Hypothalamus (tissue), 51 donors: ENCODE data around the gene CTNNA1.
A peak's percentile ranks its signal among the peaks of the same experiment; 100 is the strongest.
"Not testable (repeated sequence)": the region's sequence is repeated elsewhere in the genome, so short reads cannot be mapped to it uniquely, and the experiment has no call there.

ENCODE experiments used
- DNase-seq, 51 donors: peaks; one replicate each; lab custom pipeline; 2025; lab: John Stamatoyannopoulos, UW

The CTNNA1 gene

DNA sequence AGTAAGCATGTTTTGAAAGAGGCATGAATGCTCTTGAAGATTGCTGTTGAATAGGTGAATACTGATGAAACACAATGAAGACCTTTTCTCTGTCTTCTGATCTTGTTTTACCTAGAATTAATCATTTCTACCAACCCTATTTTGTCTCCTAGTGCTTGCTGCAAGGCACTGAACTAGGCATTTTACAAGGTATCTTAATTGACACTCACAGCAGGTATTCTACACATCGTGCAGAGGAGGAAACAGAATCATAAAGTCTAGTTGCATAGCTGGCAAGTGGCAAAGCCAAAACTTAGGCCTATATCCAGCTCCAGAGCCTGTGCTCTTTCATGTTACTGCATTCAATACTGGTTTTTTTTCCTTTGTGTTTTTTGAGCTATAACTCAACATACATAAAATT is 50.7 kb downstream of the CTNNA1 start:
- no peak for DNase-seq

DNA sequence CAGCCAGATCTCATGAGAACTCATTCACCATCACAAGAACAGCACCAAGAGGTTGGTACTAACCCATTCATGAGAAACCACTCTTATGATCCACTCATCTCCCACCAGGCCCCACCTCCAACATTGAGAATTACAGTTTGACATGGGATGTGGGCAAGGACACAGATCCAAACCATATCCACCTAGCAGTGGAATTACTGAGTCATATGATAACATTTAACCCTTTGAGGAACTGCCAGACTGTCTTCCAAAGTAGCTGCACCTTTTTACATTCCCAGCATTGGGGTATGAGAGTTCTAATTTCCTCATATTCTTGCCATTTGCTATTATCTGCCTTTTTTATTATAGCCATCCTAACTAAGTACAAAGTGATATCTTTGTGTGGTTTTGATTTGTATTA is 51.9 kb downstream of the CTNNA1 start:
- no peak for DNase-seq

DNA sequence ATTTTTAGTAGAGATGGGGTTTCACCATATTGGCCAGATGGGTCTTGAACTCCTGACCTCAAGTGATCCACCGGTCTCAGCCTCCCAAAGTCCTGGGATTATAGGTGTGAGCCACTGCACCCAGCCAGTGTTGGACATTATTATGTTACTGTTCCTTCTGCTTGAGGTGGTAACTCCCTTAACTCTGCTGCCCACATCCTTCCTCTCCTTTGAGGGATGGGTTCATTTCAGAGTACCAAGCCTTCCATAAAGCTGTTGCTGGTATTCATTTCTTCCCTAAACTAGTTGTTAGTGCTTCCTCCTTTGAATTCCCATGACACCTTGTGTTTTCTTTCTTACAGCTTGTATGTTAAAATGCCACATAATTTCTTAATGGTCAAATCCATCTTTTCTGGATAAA is 54.0 kb downstream of the CTNNA1 start:
- no peak for DNase-seq

DNA sequence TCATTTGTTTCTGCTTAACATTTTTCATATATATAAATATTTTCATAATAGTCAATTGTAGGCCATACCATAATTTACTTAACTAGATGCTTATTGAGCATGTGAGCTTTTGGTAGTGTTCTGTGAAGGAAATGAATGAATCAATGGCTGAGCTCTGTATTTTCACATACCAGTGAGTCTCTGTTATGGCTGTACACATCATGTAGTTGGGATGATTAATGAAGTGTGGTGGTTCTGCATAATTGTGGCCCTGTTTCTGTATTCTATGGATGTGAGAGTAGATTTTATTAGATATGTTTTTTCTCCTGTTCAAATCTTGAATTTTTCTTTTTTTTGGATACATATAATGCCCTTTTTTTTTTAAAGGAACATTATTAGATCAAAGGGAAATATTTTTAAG is 56.2 kb downstream of the CTNNA1 start:
- no peak for DNase-seq

DNA sequence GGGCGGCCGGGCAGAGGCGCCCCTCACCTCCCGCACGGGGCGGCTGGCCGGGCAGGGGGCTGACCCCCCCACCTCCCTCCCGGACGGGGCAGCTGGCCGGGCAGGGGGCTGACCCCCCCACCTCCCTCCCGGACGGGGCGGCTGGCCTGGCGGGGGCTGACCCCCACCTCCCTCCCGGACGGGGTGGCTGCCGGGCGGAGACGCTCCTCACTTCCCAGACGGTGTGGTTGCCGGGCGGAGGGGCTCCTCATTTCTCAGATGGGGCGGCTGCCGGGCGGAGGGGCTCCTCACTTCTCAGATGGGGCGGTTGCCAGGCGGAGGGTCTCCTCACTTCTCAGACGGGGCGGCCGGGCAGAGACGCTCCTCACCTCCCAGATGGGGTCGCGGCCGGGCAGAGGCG is 57.6 kb downstream of the CTNNA1 start:
- DNase-seq, result not testable (repeated sequence)

DNA sequence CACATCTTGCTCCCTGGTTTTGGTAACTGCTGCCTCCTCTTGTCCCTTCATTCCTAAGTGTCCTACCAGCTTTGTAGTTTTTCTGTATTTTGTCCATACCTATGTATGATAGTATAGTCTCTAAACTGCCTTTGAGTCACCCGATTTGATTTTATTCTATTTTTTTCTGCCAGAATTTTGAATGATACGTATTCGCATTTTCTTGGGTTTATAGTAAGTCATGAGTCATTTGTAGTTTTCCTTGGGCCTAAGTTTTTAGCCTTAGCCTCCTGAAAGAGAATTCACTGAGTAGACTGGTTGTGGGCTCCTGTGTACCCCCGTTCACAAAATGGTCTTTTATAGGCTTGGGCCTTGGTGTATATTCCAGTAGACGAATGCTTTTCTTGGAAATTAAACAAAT is 62.3 kb downstream of the CTNNA1 start:
- no peak for DNase-seq

DNA sequence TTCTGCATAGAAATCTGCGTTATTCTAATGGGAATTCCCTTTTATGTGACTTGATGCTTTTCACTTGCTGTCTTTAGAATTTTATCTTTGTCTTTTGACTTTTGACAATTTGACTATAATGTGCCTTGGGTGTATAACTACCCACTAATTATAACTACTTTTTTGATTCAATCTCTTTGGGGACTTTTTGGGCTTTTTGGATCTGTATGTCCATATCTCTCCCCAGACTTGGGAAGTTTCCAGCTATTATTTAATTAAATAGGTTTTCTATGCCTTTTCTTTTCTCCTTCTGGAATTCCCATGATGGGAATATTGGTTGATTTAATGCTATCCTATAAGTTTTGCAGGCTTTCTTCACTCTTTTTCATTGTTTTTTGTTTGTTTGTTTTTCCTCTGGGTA is 64.0 kb downstream of the CTNNA1 start:
- DNase-seq, result no peak

DNA sequence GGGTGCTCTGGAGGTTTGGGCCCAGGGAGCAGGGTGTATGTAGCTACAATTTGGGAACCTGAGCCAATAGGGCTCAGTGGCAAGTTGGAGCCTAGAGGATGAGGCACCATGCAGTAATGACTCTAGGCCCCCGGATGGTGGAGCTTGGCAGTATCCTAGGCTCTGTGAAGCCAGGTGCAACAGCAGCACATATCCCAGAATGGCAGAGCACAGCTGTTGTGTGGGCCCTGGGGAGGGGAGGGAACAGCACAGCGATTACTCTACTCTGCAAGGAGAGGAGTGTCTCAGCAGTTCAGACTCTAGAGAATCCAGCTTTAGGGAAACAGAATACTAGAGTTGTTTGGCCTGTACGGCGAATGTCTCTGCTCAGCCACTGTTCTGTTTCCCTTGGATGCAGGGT is 65.9 kb downstream of the CTNNA1 start:
- peak in 3 of 51 donors; percentile 3 to 28 (median 6) for DNase-seq

DNA sequence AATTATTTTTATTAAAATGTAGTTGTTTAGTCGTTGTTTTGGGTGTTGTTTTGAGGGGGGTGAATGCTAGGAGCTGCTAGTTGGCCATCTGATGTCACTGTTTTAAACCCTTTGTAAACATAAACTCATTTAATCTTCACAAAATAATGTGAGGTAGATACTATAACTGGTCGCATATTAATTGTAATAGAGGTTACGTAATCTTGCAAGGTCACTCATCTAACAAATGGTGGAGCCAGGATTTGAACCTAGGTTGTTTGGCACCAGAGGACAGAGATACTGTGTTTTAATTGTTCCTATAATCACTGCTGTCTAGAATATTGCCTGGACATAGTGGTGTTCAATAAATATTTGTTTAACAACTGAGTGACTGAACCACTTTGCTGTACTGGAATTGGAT is 67.5 kb downstream of the CTNNA1 start:
- no peak for DNase-seq

DNA sequence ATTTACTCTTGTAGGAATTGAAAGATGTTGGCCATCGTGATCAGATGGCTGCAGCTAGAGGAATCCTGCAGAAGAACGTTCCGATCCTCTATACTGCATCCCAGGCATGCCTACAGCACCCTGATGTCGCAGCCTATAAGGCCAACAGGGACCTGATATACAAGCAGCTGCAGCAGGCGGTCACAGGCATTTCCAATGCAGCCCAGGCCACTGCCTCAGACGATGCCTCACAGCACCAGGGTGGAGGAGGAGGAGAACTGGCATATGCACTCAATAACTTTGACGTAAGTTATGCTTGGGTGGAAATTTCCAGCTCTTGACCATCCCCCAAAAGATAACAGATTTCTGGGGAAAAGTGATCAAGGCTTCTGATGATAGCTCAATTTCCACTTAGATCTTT is 71.3 kb downstream of the CTNNA1 start:
- DNase-seq, result no peak

DNA sequence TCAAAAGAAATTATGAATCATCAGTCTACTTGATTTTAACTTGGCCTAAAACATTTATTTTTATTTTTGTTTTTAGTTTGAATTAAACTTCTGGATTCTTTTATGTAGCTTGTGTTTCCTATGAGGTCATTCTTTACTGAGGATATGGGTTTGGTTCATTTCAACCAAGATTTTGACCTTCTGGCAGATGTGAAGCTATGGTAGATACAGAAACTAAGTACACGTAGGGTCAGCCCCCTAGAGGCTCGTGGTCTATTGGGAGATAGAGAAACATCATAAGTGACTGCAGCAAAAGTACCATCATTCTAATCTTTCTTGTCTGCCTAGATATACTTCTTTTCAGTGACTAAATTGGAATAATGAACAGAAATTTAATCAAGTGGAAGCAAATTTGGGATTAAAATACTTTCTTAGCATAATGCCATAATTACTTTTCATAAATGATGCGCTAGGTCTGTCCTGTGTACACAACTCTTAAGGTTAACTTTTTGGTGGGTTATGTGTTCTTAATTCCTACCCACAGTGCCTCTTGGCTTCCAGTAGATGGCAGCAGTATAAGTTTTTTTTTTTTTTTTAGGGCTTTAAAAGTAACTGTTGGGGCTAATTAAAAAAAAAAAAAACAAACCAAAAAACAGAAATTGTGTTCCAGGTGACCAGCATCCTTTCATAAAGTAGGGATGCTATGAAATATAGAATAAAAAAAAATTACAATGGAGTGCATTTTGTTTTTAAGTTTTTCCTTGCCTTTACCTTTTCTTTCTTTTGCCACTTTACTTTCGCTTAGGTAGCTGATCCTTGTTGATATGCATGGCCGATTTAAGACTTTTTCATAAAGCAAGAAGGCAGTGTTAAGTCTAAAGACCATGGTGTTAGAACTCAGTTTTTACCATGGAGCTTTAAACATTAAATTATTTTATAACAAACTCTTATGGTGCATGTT is 72.0 kb downstream of the CTNNA1 start:
- no peak for DNase-seq

DNA sequence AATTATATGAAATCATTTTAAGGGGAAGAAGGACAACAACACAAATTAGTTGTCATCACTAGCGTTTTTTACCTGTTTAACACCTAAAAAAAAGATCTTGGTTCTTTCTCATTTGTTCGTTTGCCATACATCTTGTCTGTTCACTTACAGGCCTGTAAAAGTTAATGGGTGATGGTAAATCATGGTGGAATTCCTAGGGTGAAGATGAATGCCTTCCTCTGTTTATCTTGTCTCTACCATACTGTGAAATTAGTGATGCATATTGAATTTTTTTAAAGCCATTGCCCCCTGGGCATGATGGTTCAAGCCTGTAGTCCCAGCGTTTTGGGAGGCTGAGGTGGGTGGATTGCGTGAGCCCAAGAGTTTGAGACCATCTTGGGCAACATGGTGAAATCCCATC is 75.3 kb downstream of the CTNNA1 start:
- no peak for DNase-seq

DNA sequence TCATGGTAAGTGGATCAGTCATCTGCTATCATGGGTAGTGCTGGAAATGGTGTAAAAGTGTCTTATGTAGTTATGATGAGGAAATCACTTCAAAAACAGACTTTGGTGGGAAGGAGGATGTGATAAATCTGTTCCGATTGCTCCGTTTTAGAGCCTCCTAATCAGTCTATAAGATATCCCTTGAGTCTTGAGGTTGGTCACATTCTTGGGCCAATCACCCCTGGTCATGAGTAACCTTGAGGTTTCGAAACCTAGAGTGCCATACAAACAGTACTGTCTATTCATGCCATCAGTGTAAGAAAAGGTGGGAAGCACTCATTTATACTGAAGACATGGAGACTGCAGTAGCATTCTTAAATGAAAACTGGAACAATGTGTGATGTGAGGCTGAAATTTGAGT is 76.1 kb downstream of the CTNNA1 start:
- no peak for DNase-seq

DNA sequence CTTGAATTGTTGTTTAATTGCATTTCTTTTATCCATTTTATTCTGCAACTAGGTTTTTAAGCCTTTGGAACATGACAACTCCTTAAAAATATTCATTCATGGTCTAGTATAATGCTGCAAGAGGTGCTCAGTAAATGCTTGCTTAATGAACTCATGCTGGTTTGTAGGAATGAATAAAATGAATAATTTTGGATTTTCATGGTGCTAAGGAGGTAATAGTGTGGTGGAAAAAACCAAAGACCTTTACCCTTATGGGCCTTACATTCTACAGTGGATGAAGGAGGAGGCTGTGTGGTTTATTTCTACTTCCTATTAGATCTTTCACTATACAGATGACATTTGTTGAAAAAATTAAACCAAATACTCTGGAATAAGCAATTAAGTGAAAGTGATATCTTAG is 78.5 kb downstream of the CTNNA1 start:
- no peak for DNase-seq

DNA sequence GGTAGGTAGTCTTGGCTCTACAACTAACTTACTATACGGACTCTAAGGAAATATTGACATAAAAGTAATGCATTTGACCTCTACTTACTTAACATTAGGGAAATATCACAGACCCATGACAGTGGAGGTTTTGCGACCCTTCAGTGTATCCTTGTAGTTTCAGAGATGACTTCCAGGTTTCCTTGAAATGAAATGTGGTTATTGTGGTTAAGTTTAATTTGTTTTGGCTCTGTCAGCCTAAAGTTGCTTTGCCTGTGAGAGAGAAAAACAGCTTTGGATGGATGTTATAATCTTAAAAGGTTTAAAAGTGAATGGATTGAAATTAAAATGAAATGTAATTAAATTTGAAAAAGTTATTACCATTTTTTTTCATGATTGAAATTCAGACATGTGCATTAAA is 79.0 kb downstream of the CTNNA1 start:
- DNase-seq, result no peak

DNA sequence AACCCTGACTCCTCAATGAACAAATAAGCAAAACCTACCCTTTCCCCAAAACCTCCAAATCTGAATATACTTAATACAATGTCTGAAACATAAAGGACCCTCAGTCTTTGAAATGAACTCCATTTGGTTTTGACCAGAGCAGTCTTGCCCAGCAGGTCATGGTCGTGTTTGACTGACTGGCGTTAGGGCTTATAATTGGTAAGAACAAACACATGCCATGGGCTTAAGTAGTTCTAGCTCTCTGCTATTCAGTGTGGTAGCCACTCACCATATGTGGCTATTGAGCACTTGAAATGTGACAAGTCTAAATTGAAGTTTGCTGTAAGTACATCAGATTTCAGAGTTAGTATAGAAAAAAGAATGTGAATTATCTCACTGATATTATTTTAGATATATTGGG is 79.9 kb downstream of the CTNNA1 start:
- DNase-seq, result no peak

DNA sequence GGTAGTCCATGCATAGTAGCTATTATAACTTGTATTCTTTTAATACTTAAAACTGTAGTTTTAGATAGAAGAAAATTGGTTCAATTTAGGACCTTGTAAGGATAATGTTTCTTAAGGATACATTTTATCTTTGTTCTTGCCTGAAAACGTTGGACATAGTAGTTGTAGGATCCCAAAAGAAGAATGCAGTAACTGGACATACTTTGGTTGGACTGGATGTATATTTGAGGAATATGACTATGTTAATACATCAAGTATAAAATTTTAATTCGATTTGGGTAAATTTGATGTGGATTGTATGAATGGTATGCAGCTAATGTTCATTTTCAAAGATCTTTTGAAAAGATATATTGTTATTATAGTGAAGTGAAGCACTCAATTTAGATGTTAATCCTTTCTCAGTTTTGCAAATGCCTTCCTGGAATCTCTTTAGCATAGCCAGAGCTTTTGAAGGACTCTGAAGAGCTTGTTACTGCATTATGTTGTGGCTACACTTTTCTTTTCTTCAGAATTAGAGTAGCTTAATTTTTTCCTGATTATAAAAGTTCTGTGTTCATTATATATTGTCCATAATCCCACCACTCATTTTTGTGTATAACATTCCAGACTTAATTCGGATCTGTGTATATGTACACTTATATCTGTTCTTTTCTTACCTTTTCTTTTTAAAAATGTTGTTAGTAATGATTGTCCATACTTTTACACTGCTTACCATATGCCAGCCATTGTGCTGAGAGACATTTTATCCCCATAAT is 80.7 kb downstream of the CTNNA1 start:
- no peak for DNase-seq

DNA sequence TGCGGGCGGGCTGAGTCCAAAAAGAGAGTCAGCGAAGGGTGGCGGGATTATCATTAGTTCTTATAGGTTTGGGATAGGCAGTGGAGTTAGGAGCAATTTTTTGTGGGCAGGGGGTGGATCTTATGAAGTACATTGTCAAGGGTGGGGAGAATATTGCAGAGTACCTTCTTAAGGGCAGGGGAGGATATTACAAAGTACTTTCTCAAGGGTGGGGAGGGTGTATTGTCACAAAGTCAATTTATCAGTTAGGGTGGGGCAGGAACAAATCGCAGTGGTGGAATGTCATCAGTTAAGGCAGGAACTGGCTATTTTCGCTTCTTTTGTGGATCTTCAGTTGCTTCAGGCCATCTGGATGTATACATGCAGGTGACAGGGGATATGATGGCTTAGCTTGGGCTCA is 81.6 kb downstream of the CTNNA1 start:
- DNase-seq, result not testable (repeated sequence)

DNA sequence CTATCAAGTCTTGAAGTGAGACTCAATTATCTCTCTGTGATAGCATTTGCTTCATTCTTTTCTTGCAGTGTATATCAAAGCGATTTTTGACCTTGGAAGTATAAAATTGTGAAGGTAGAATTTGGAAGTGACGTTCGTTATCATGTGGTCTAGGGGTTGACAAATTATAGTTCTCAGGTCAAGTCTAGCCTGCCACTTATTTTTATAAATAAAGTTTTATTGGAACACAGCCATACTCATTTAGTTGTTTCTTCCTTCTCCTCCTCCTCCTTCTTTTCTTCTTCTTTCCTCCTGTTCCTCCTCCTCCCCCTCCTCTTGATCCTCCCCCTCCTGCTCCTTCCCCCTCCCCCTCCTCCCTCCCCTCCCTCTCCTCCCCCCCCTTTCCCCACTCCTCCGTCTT is 83.9 kb downstream of the CTNNA1 start:
- DNase-seq, result no peak

DNA sequence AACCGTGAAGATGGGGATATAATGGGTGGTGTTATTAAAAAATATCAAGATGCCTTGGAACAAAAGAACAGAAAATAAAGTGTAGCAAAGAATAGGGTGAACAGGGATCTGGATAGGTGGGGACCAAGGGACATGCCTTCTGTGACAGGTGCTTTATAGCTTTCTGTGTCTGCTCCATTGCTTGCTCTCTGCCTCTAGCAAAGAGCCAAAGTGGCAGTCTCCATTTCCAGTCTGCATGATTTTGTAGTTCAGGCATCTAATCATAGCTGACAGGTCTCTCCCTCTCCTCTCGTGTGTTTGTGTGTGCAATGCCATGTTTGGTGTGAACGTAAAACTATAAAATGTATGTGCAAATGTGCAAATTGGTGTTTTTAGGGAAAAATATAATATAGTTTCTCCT is 86.9 kb downstream of the CTNNA1 start:
- no peak for DNase-seq

DNA sequence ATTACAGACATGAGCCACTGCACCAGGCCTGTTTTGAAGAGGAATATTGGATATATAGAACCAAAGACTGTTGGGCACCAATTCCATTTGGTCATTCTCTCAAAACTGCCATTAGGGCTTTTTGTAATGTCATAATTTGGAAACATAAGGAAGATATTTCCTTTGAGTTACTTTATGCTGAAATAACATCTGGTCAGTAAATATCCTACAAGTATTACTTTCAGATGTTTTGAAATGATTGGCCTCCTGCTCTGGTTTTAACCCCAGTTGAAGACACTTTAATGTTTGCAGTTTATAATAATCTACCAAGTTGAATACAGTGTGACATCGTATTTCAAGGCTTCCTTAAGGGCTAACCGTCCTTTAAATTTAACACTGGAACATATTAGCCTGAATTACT is 88.3 kb downstream of the CTNNA1 start:
- no peak for DNase-seq
